ENCODE results near the gene RABGAP1L. TPM values are rescaled to one million over a fixed set of nuclear protein-coding genes. Genes with fewer than 3 reads are reported as not detected.

Gene RABGAP1L
- total RNA-seq, 4 donors from 2014 or later = 39.9 to 77.4 (median 48.7) TPM

DNA sequence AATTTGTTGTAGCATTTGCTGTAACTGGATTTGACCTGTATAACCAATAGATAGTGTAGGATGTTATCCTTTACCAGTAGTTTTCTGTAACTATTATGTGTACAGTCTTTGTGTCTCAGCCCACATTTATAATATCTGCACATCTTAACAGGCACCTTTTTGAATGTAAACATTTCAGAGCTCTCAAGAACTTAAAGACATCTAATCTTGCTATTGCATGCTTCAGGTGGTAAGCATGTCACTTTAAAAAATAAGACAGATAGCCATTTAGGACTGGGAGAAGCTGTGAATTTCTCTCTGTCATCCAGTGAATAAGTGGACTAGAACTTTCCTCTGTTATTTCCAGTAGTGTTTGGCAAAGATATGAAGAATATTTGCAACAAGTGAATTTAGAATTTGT, 265.8 kb downstream of the RABGAP1L start:
- no peak for TF ChIP-seq CTCF (IDR thresholded peaks at IDR 0.05; ENCODE audit: low read depth)

GRCh38 chr1:174426153-174426552, 266.8 kb downstream of the RABGAP1L start:
- TF ChIP-seq CTCF (IDR thresholded peaks at IDR 0.05; ENCODE audit: low read depth) = no peak

DNA sequence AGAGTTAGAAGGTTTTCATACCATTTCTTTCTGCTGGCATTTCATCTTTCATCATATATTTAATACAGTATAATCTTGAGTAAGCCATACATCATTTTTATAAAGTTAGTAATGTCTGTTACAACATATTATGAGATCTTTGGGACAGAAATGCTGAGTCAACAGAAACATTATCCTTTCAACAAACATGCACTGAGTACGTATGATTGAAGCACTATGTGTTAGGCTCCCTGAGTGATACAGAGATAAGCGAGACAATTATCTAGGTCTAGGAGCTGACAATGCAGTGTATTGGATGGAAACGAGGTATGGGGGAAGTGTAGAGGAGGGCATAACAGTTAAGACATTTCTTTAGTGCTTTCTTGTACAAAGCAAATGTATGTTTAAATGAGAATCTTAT, 268.7 kb downstream of the RABGAP1L start:
- TF ChIP-seq CTCF (IDR thresholded peaks at IDR 0.05; ENCODE audit: low read depth) = no peak

DNA sequence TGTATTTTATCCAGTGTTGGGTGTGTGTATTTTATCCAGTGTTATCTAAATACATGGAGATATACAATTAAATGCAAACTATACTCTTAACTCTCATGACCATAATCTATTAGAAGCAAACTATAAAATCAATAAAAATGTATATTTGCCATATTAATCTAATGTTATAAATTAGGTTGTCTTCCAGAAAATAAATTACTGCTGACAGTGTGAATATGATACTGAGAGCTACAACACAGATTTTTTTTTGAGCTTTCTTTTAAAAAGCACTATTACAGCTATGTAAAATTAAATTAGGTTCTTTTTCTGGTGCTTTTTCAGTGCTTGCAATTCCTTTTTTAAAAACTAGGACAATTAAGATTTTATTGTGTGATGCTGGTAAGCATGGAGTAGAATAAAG, 269.4 kb downstream of the RABGAP1L start:
- TF ChIP-seq CTCF (IDR thresholded peaks at IDR 0.05; ENCODE audit: low read depth) = no peak

DNA sequence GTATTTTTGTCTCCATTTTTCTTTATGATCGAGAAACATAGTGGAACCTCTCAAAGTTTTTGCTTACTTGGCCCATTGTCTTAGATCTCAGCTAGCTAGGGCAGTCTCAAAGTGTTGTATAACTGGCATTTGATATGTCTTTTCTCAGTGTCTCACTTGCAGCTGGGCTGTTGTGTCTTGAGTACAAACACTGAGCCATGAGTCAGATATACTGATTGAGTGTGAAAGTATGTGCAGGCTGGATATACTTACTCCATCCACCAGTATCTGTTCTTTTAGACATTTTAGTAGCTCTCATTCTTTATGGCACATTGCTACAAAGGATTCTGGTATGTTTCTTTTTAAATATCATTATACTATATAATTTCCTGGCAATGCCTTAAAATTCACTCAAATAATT, 274.1 kb downstream of the RABGAP1L start:
- no peak for TF ChIP-seq CTCF (IDR thresholded peaks at IDR 0.05; ENCODE audit: low read depth)

DNA sequence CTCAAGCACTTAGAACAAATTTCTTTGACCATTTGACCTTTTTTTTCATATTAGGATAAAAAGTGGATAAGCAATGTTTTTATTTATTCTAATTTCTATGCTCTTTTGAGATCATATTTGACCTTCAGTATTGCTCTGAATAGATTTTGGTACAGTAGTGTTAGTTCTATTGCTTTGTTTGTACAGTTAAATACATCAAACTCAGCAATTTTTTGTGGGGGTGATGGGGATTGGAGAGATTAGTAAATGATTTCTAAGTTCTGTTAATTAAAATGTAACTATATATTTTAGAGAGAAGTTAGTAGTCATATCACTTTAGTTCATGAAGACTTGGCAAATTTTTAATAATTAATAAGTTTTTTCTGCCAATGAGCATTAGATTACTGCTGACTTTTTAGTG, 286.0 kb downstream of the RABGAP1L start:
- TF ChIP-seq CTCF (IDR thresholded peaks at IDR 0.05; ENCODE audit: low read depth) = no peak

GRCh38 chr1:174445817-174446216, 286.5 kb downstream of the RABGAP1L start:
- no peak for TF ChIP-seq CTCF (IDR thresholded peaks at IDR 0.05; ENCODE audit: low read depth)

All from subcutaneous adipose tissue (tissue), 4 donors.